GM19193 (cell line): ENCODE data around the gene TRAM1L1.

Source experiments
- POLR2A ChIP-seq: IDR thresholded peaks from 4 replicates; pipeline ENCODE4 v1.6.1; 2011; ENCODE audit not compliant: insufficient read depth, insufficient read length; ENCODE audit errors: extremely low read depth

The TRAM1L1 gene

GRCh38 chr4:117084866-117085701, at the start of gene TRAM1L1:
TSS of gene TRAM1L1 (minus strand) at chr4:117085576. CDS start at chr4:117085393, 183 bp downstream.
- TF ChIP-seq POLR2A, result no peak

- TF ChIP-seq POLR2A, result no peak
Measured at GRCh38 chr4:117134386-117134785, 49.0 kb upstream of the TRAM1L1 start.

- TF ChIP-seq POLR2A, result no peak
Measured at GRCh38 chr4:117096886-117097285, 11.5 kb upstream of the TRAM1L1 start.

GRCh38 chr4:117096462-117096861, 11.1 kb upstream of the TRAM1L1 start:
- TF ChIP-seq POLR2A, result no peak

- TF ChIP-seq POLR2A, result no peak
Measured at GRCh38 chr4:117093571-117093970, 8.2 kb upstream of the TRAM1L1 start.

GRCh38 chr4:117077760-117078159, 7.6 kb downstream of the TRAM1L1 start:
- TF ChIP-seq POLR2A, result no peak

GRCh38 chr4:117068120-117068519, 17.3 kb downstream of the TRAM1L1 start:
- TF ChIP-seq POLR2A, result no peak

GRCh38 chr4:117063961-117064696, 21.2 kb downstream of the TRAM1L1 start:
- TF ChIP-seq POLR2A, result no peak

- no peak for TF ChIP-seq POLR2A
Measured at GRCh38 chr4:117042962-117043361, 42.4 kb downstream of the TRAM1L1 start.
